ENCODE measurements around the gene UBR1. TPM values are rescaled to one million over a fixed set of nuclear protein-coding genes. Genes with fewer than 3 reads are reported as not detected.
"Not testable (repeated sequence)": the region's sequence is repeated elsewhere in the genome, so short reads cannot be mapped to it uniquely, and the experiment has no call there.

UBR1 gene
- total RNA-seq, 2 donors from 2014 or later = 36.5 to 39.1 TPM

GRCh38 chr15:42994546-42994945 lies 111.3 kb downstream of the UBR1 start:
- no peak for DNase-seq (ENCODE audit: low spot score)
- intact Hi-C loops (cut with DNase I) = no loop called here

GRCh38 chr15:42992626-42993025 lies 113.2 kb downstream of the UBR1 start:
- no peak for DNase-seq (ENCODE audit: low spot score)
- intact Hi-C loops (cut with DNase I) = no loop called here

GRCh38 chr15:42986693-42987342 lies 119.0 kb downstream of the UBR1 start:
- no peak for DNase-seq (ENCODE audit: low spot score)
- intact Hi-C loops (cut with DNase I) = no loop called here

GRCh38 chr15:42984493-42985034 lies 121.3 kb downstream of the UBR1 start:
- no peak for DNase-seq (ENCODE audit: low spot score)
- intact Hi-C loops (cut with DNase I) = no loop called here

GRCh38 chr15:42979113-42979512 lies 126.7 kb downstream of the UBR1 start:
- intact Hi-C loops (cut with DNase I); DNase-seq (ENCODE audit: low spot score): not testable (repeated sequence)

GRCh38 chr15:42974202-42974862 lies 131.5 kb downstream of the UBR1 start:
- intact Hi-C loops (cut with DNase I) = no loop called here
- no peak for DNase-seq (ENCODE audit: low spot score)

GRCh38 chr15:42973114-42973513 lies 132.7 kb downstream of the UBR1 start:
- intact Hi-C loops (cut with DNase I) = no loop called here

GRCh38 chr15:42971830-42972229 lies 134.0 kb downstream of the UBR1 start:
- intact Hi-C loops (cut with DNase I) = no loop called here
- no peak for DNase-seq (ENCODE audit: low spot score)

More at GRCh38 chr15:42973114-42973513, 132.7 kb downstream of the UBR1 start:
- DNase-seq (ENCODE audit: low spot score) = no peak

GRCh38 chr15:42964476-42964875 lies 141.4 kb downstream of the UBR1 start:
- intact Hi-C loops (cut with DNase I) = no loop called here
- DNase-seq (ENCODE audit: low spot score) = no peak

- DNase-seq (ENCODE audit: low spot score) = no peak
- intact Hi-C loops (cut with DNase I) = no loop called here
Measured at GRCh38 chr15:42955518-42955917, 150.3 kb downstream of the UBR1 start.

GRCh38 chr15:42954291-42954690 lies 151.5 kb downstream of the UBR1 start:
- intact Hi-C loops (cut with DNase I) = no loop called here
- DNase-seq (ENCODE audit: low spot score) = no peak

GRCh38 chr15:42948898-42949297 lies 156.9 kb downstream of the UBR1 start:
- DNase-seq (ENCODE audit: low spot score); intact Hi-C loops (cut with DNase I): not testable (repeated sequence)

GRCh38 chr15:42940527-42940926 lies 165.3 kb downstream of the UBR1 start:
- no peak for DNase-seq (ENCODE audit: low spot score)
- intact Hi-C loops (cut with DNase I) = no loop called here

- intact Hi-C loops (cut with DNase I) = no loop called here
- no peak for DNase-seq (ENCODE audit: low spot score)
Measured at GRCh38 chr15:42939841-42940240, 166.0 kb downstream of the UBR1 start.

GRCh38 chr15:42937143-42937542 lies 168.7 kb downstream of the UBR1 start:
- intact Hi-C loops (cut with DNase I) = no loop called here
- no peak for DNase-seq (ENCODE audit: low spot score)

- intact Hi-C loops (cut with DNase I) = no loop called here
- no peak for DNase-seq (ENCODE audit: low spot score)
Measured at GRCh38 chr15:42933886-42934667, 171.8 kb downstream of the UBR1 start.

- intact Hi-C loops (cut with DNase I) = no loop called here
- no peak for DNase-seq (ENCODE audit: low spot score)
Measured at GRCh38 chr15:42932833-42933515, 172.9 kb downstream of the UBR1 start.

GRCh38 chr15:42931702-42932486 lies 173.9 kb downstream of the UBR1 start:
- DNase-seq (ENCODE audit: low spot score) = no peak
- intact Hi-C loops (cut with DNase I) = no loop called here
